GM21423 (cell line): ENCODE measurements around the gene KLHL21.
"Not testable (repeated sequence)": the region's sequence is repeated elsewhere in the genome, so short reads cannot be mapped to it uniquely, and the experiment has no call there.

Experiments used
- ATAC-seq: cut with Tn5 transposase; IDR thresholded peaks from one replicate; pipeline ENCODE4 v1.9.1; 2021; ENCODE audit warnings: mild to moderate bottlenecking, moderate library complexity; ENCODE audit not compliant: unreplicated experiment

KLHL21 gene

DNA sequence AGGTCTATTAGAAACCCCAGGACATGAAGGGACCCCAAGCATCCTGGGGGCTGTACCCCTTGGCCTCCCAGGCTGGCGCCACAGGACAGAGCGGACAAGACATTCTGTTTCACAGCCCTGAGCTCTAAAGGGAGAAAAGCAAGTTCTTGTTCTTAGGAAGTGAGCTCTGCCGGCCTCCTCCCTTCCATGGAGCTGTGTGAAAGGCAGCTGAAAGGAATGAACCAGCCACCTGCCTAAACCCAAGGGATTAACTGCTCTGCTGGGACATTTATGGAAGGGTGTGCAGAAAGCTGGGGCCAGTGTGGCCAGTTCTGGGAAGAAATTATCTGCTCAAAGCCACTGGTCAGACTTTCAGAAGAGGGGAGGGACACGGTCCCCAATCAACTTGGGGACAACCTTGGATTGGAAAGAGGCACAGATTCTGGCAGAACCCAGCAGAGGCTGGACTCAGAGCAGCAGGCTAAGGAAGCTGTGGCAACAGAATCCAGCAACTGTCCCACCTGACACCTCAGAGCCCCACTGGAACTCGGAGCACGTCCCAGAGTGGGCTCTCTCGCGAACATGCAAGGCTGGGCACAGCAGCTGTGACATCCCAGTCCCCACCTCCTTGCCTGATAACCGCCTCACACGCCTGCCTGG lies 2.1 kb downstream of the KLHL21 start:
- no peak for ATAC-seq

- ATAC-seq: not testable (repeated sequence)
Measured at GRCh38 chr1:6599991-6600390, 2.7 kb downstream of the KLHL21 start.

DNA sequence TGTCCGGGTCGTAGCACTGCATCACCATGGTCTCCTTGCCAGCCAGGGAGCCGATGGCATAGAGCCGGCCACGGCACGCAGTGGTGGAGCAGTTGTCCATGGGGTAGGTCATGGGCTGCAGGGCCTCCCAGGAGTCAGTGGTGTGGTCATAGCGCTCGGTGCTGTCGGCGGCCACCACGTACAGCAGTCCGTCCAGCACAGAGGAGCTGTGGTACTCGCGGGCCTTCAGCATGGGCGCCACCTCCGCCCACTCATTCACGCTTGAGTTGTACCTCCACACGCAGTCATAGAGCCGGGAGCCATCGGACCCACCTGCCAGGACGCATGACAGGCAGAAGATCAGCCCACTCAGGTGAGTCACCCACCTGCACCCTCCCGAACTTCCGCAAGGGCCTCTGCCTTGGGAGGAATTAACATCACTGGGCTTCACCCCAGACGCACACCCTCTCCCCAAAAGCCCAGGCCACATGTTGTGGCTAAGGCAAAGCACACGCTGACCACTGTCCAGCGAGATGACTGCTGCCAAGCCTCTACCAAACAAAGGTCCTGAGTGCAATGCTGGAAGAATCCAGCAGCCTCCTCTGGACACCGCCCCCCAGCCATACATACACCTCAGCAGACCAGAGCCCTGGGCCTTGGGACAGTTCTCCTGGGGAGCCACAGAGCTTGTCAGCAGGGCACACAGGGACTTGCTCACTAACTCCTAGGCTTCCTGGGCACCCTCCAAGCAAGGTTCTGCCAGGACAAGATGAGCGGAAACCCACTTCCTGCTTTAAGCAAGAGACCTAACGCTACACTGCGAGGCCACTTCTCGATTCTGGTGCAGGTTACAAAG lies 3.3 kb downstream of the KLHL21 start:
- no peak for ATAC-seq

DNA sequence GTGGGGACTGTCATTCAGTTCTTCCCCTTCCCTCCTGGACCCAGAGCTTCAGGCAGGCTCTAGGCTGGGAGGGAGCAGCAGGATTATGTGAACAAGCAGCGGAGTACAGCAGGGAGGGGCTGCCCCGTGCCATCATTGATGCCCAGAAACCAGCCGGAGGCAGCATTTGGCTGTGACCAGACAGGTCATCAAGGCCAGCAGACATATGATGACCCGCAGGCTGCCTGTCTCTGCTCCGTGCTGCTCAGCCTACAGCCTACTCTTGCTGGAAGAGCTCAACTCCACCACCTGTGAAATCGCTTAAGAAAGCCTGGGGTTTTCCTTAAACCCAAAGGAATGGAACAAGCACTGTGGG lies 4.9 kb downstream of the KLHL21 start:
- ATAC-seq: no peak

- no peak for ATAC-seq
Measured at GRCh38 chr1:6596886-6597776, 5.5 kb downstream of the KLHL21 start.

DNA sequence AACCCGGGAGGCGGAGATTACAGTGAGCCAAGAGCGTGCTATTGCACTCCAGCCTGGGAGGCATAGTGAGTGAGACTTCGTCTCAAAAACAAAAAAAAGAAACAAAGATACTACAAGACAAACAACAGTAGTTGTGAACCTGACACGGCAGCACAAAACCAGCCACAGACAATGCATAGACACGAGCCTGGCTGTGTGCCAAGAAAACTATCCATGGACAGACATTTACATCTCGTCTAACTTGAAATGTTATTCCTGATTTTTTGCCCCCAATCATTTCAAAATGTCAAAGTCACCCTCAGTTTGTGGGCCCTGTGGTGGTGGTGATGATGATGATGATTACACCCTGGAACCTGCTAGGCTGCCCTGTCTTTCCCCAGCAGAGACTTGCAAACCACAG lies 6.3 kb downstream of the KLHL21 start:
- ATAC-seq: no peak

GRCh38 chr1:6594977-6595740 lies 7.5 kb downstream of the KLHL21 start:
- ATAC-seq: no peak

GRCh38 chr1:6593810-6594209 lies 8.9 kb downstream of the KLHL21 start:
- ATAC-seq: no peak

GRCh38 chr1:6592865-6593593 lies 9.6 kb downstream of the KLHL21 start:
- no peak for ATAC-seq

- ATAC-seq: no peak
Measured at GRCh38 chr1:6592441-6592840, 10.2 kb downstream of the KLHL21 start.

- no peak for ATAC-seq
Measured at GRCh38 chr1:6591644-6592043, 11.0 kb downstream of the KLHL21 start.

DNA sequence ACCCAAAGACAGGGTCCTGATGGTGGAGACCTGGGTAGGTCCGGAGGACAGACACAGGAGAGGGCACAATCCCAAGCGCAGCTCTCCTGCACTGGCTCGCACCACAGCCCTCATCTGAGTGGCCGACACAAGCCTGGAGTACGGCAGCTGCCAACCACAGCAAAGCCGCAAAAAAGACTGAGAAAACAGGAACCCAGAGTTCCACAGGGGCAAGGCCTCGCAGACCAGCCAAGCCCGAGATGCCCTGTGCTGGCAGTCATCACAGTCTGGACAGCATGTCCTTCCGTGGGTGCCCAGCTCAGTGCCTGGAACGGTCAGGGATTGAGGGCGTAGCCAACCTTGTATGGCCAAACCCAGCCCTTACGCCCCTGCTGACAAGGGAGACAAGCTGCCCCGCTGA lies 11.4 kb downstream of the KLHL21 start:
- ATAC-seq: no peak

GRCh38 chr1:6590046-6590445 lies 12.6 kb downstream of the KLHL21 start:
- no peak for ATAC-seq

DNA sequence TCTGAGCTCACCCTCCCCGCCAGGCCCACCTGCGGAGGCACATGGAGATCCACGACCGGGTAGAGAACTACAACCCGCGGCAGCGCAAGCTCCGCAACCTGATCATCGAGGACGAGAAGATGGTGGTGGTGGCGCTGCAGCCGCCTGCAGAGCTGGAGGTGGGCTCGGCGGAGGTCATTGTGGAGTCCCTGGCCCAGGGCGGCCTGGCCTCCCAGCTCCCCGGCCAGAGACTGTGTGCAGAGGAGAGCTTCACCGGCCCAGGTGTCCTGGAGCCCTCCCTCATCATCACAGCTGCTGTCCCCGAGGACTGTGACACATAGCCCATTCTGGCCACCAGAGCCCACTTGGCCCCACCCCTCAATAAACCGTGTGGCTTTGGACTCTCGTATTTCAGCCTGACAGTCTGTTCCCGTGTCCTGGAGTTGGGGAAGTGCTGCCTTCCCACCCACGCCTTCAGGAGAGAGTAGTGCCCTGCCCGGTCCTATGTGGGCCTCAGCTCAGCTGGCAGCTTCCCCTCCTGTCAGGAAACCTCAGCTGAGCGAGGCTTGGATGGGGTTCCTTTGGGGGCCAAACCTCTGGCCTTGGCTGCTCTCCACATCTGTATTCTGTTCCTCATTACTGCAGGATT lies 13.7 kb downstream of the KLHL21 start:
- no peak for ATAC-seq

- no peak for ATAC-seq
Measured at GRCh38 chr1:6588128-6588892, 14.4 kb downstream of the KLHL21 start.

- no peak for ATAC-seq
Measured at GRCh38 chr1:6587261-6588005, 15.2 kb downstream of the KLHL21 start.

DNA sequence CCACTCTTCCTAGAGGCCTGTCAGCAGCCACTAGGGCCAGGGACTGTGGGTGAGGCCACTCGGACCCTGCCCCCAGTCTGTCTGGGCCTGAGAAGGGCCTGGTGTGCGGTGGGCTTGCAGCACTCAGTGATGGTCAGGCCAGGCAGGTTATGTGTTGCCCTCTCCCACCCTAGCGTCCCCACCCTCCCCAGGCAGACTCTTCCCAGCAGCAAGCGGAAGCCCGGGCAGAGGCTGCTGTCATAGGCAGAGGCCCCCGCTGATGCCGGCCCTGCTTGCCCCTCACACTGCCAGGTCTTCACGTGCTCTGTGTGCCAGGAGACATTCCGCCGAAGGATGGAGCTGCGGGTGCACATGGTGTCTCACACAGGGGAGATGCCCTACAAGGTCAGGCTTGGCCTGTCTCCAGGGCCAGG lies 16.3 kb downstream of the KLHL21 start:
- no peak for ATAC-seq

DNA sequence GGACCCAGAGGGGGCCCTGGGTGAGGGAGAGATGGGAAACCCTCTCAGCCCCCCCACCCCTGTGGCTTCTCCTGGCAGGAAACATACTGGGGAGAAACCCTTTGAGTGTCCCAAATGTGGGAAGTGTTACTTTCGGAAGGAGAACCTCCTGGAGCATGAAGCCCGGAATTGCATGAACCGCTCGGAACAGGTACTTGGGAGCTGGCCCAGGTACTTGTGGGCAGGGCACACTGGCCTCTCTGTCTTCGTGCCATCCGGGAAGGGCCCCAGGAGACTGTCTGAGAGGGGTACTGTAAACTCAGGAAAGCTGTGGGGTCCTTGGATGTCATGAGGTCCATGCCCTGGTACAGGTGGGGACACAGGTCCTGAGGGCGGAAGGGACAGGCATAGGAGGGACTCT lies 16.8 kb downstream of the KLHL21 start:
- ATAC-seq: no peak
